HepG2 (cell line): ENCODE data around the gene SMYD1. TPM values are rescaled to one million over a fixed set of nuclear protein-coding genes. Genes with fewer than 3 reads are reported as not detected.
A peak's percentile ranks its signal among the peaks of the same experiment; 100 is the strongest.

Experiments
- ARID5B ChIP-seq: IDR thresholded peaks from 2 replicates; pipeline ENCODE4 v1.4.0; 2020; ENCODE audit warnings: mild to moderate bottlenecking, missing genetic modification reagents
- ATF5 ChIP-seq: sonication (generic); formaldehyde crosslinking; IDR thresholded peaks from 2 replicates; pipeline ENCODE4 v1.4.0; 2020; ENCODE audit warnings: mild to moderate bottlenecking, low read depth, missing genetic modification reagents
- CBX5 ChIP-seq: sonication (generic); formaldehyde crosslinking; IDR thresholded peaks from 2 replicates; pipeline ENCODE4 v1.4.0; 2020; ENCODE audit warnings: missing genetic modification reagents, borderline replicate concordance
- MEIS1 ChIP-seq: sonication (generic); formaldehyde crosslinking; IDR thresholded peaks from 2 replicates; pipeline ENCODE4 v1.9.0; 2021; ENCODE audit warnings: mild to moderate bottlenecking, missing genetic modification reagents, moderate library complexity, borderline replicate concordance
- RORA ChIP-seq: sonication (generic); formaldehyde crosslinking; IDR thresholded peaks from 2 replicates; pipeline ENCODE4 v1.5.0; 2020; ENCODE audit warnings: mild to moderate bottlenecking, missing genetic modification reagents, moderate library complexity
- THAP9 ChIP-seq: sonication (generic); formaldehyde crosslinking; IDR thresholded peaks from 2 replicates; pipeline ENCODE4; 2020; ENCODE audit warnings: missing genetic modification reagents, mild to moderate bottlenecking, borderline replicate concordance
- UBTF ChIP-seq: sonication (generic); formaldehyde crosslinking; IDR thresholded peaks from 2 replicates; pipeline ENCODE4 v1.4.0; 2020; ENCODE audit warnings: mild to moderate bottlenecking, missing genetic modification reagents
- ZNF280B ChIP-seq: sonication (generic); formaldehyde crosslinking; IDR thresholded peaks from 2 replicates; pipeline ENCODE4 v1.5.0; 2020; ENCODE audit warnings: missing genetic modification reagents, mild to moderate bottlenecking, borderline replicate concordance
- ZNF350 ChIP-seq: sonication (generic); formaldehyde crosslinking; IDR thresholded peaks from 2 replicates; pipeline ENCODE4 v1.4.0; 2020; ENCODE audit warnings: mild to moderate bottlenecking, low read depth, missing genetic modification reagents, borderline replicate concordance
- ZNF432 ChIP-seq: sonication (generic); formaldehyde crosslinking; IDR thresholded peaks from 2 replicates; pipeline ENCODE4 v1.5.0; 2020; ENCODE audit warnings: missing genetic modification reagents, mild to moderate bottlenecking, borderline replicate concordance
- ZNF501 ChIP-seq: sonication (generic); formaldehyde crosslinking; IDR thresholded peaks from 2 replicates; pipeline ENCODE4 v1.5.1; 2020; ENCODE audit warnings: mild to moderate bottlenecking, moderate library complexity, missing genetic modification reagents
- ZNF710 ChIP-seq: sonication (generic); formaldehyde crosslinking; IDR thresholded peaks from 2 replicates; pipeline ENCODE4 v1.5.0; 2020; ENCODE audit warnings: mild to moderate bottlenecking, missing genetic modification reagents, borderline replicate concordance
- polyA plus RNA-seq, 8 experiments: library from polyadenylated mRNA; depleted of rRNA in 3 of 8; stranded (reverse) in 7 of 8; unstranded in 1 of 8; fragments of >200 nt; fragmentation: Illumina TruSeq in 4 of 8; extraction: Trizol in 4 of 8; gene quantifications; 2 replicates each; pipeline versions ENCODE4 v1.2.1 to v1.2.3, GENCODE V29; 2011 to 2016; ENCODE audit warnings: low read depth in 4 of 8, missing spikeins in 1 of 8, mixed read lengths in 1 of 8; ENCODE audit not compliant: insufficient read depth in 1 of 8
- total RNA-seq, 5 experiments: library from RNA; depleted of rRNA; stranded (reverse); fragments of >200 nt; fragmentation: Illumina TruSeq; extraction: Trizol; gene quantifications; 2 replicates each; pipeline ENCODE4 v1.2.3, GENCODE V29; 2016; ENCODE audit warnings: low read depth in 1 of 5

The SMYD1 gene
- total and polyA plus RNA-seq, 2 of the 13 experiments (the other 11 are each of a cell fraction or from before 2014, with no cell fraction given) = not detected

GRCh38 chr2:88159481-88159880 is 91.9 kb downstream of the SMYD1 start (continued):
- TF ChIP-seq ZNF501 (CRISPR knock-in tag) = peak; percentile 22; the same call in 1 of the 2 replicates
- TF ChIP-seq ZNF432 (CRISPR knock-in tag) = no peak
- no peak for TF ChIP-seq ZNF710 (CRISPR knock-in tag)
- no peak for TF ChIP-seq MEIS1 (CRISPR knock-in tag)
- TF ChIP-seq RORA (CRISPR knock-in tag) = no peak
- TF ChIP-seq ZNF280B (CRISPR knock-in tag) = no peak
- TF ChIP-seq UBTF (CRISPR knock-in tag) = no peak
- TF ChIP-seq CBX5 (CRISPR knock-in tag) = no peak
- TF ChIP-seq ARID5B = no peak
- TF ChIP-seq ATF5 (CRISPR knock-in tag) = no peak
- TF ChIP-seq ZNF350 (CRISPR knock-in tag) = no peak
- TF ChIP-seq THAP9 (CRISPR knock-in tag) = peak; percentile 34; the same call in 1 of the 2 replicates
